PC-3 (cell line): ENCODE data around the gene ATG14. TPM values are rescaled to one million over a fixed set of nuclear protein-coding genes. Genes with fewer than 3 reads are reported as not detected.

Experiments used
- ATAC-seq: fragments of 200-7000 bp; cut with Tn5 transposase; 2 replicates; pipeline ENCODE4 v1.9.1; 2020; ENCODE audit warnings: mild to moderate bottlenecking, moderate library complexity
- BruUV-seq: library from RNA; stranded (reverse); fragments of 400-500 nt; replicated peaks from 2 replicates; lab custom pipeline; 2021; lab: Mats Ljungman, UMichigan
- CTCF ChIA-PET: fragments of 300-600 bp; sonication (Branson Sonifier 250); formaldehyde crosslinking; loops from one replicate; lab custom pipeline; 2022; ENCODE audit warnings: antibody characterized with exemption; lab: Charles Lee
- POLR2A ChIA-PET: fragments of 300-600 bp; sonication (Branson Sonifier 250); formaldehyde crosslinking; loops from one replicate; lab custom pipeline; 2022; ENCODE audit warnings: antibody characterized with exemption; ENCODE audit not compliant: unreplicated experiment; lab: Charles Lee
- DNase-seq: peaks from one replicate; pipeline ENCODE4 v3.0.0-alpha.2; 2015
- H2AFZ ChIP-seq: fragments of 300-600 bp; sonication (generic); 2 replicates; pipeline ENCODE4 v1.6.0; 2016; ENCODE audit warnings: antibody characterized with exemption, low read length
- H3F3A ChIP-seq: fragments of 300-600 bp; sonication (generic); one replicate; pipeline ENCODE4 v1.6.0; 2017; ENCODE audit warnings: antibody characterized with exemption, low read length, control low read depth, mild to moderate bottlenecking; ENCODE audit not compliant: unreplicated experiment
- H3K27ac ChIP-seq: fragments of 300-600 bp; sonication (generic); 2 replicates; pipeline ENCODE4 v1.5.1; 2016; ENCODE audit warnings: mild to moderate bottlenecking, low read length
- H3K27me3 ChIP-seq: fragments of 300-600 bp; sonication (generic); 2 replicates; pipeline ENCODE4 v1.6.1; 2016; ENCODE audit warnings: low read length, mixed read lengths
- H3K36me3 ChIP-seq: fragments of 300-600 bp; sonication (generic); 2 replicates; pipeline ENCODE4 v1.6.1; 2016; ENCODE audit warnings: low read depth, mixed run types, low read length, mixed read lengths
- H3K4me1 ChIP-seq: fragments of 300-600 bp; sonication (generic); 2 replicates; pipeline ENCODE4 v1.5.1; 2016; ENCODE audit warnings: low read length; ENCODE audit not compliant: insufficient read depth
- H3K4me2 ChIP-seq: fragments of 300-600 bp; sonication (generic); 2 replicates; pipeline ENCODE4 v1.6.0; 2016; ENCODE audit warnings: low read length
- H3K4me3 ChIP-seq: fragments of 300-600 bp; sonication (generic); 2 replicates; pipeline ENCODE4 v1.5.1; 2016; ENCODE audit warnings: mild to moderate bottlenecking, low read length, mixed read lengths
- H3K79me2 ChIP-seq: fragments of 300-600 bp; sonication (generic); 2 replicates; pipeline ENCODE4 v1.6.1; 2017; ENCODE audit warnings: low read length, mixed read lengths
- H3K9ac ChIP-seq: fragments of 300-600 bp; sonication (generic); 2 replicates; pipeline ENCODE4 v1.6.0; 2016; ENCODE audit warnings: mild to moderate bottlenecking, low read length
- H3K9me2 ChIP-seq: fragments of 300-600 bp; sonication (generic); replicated peaks from 2 replicates; pipeline ENCODE4 v1.6.1; 2016; ENCODE audit warnings: mixed run types, low read length, mixed read lengths
- H3K9me3 ChIP-seq: fragments of 300-600 bp; sonication (generic); 2 replicates; pipeline ENCODE4 v1.6.1; 2016; ENCODE audit warnings: low read length, mixed read lengths
- H4K20me1 ChIP-seq: fragments of 300-600 bp; sonication (generic); 2 replicates; pipeline ENCODE4 v1.6.1; 2016; ENCODE audit warnings: low read length, mixed read lengths
- CTCF ChIP-seq: fragments of 300-600 bp; sonication (generic); conservative IDR thresholded peaks from 2 replicates; pipeline ENCODE4 v1.5.1; 2017; ENCODE audit warnings: antibody characterized with exemption, low read depth, mild to moderate bottlenecking, low read length
- EZH2 ChIP-seq: fragments of 300-600 bp; sonication (generic); IDR thresholded peaks from one replicate; pipeline ENCODE4 v1.6.1; 2017; ENCODE audit warnings: antibody characterized with exemption, mild to moderate bottlenecking, low read length; ENCODE audit not compliant: unreplicated experiment
- EZH2phosphoT487 ChIP-seq: fragments of 300-600 bp; sonication (generic); IDR thresholded peaks from 2 replicates; pipeline ENCODE4 v1.6.1; 2018; ENCODE audit warnings: mild to moderate bottlenecking, antibody characterized with exemption, low read length, borderline replicate concordance
- intact Hi-C: fragments of 100-400 bp; cut with micrococcal nuclease; formaldehyde crosslinking; loops from 2 replicates; pipeline ENCODE4 v1.9.0; 2023
- total RNA-seq: library from RNA; depleted of rRNA; stranded (reverse); fragments of >200 nt; gene quantifications from 2 replicates; pipeline ENCODE4 v1.2.3, GENCODE V29; 2014

ATG14 gene
- total RNA-seq, 1 experiment from 2014 or later = 20.2 TPM

- ATAC-seq (peak; percentile 83), DNase-seq (peak; percentile 96)
- Histone ChIP-seq H3F3A (no peaks in the 10 kb centered on the region), H2AFZ (no peak overlapping the region), H3K4me2 (peak overlapping the region; percentile 48), H3K36me3 (no peaks in the 10 kb centered on the region), H3K9me3 (no peaks in the 10 kb centered on the region), H3K9me2 (no peaks in the 10 kb centered on the region), H3K27ac (peak overlapping the region; percentile 25), H3K79me2 (no peaks in the 10 kb centered on the region), H3K4me1 (peaks cover 24% of the 10 kb centered on the region), H3K4me3 (peak overlapping the region; percentile 4; the same call in 1 of the 2 replicates), H3K27me3 (no peaks in the 10 kb centered on the region), H4K20me1 (no peaks in the 10 kb centered on the region), H3K9ac (no peak overlapping the region)
- no peak for TF ChIP-seq CTCF
- no peak for TF ChIP-seq EZH2phosphoT487
- no peak for TF ChIP-seq EZH2
- CTCF ChIA-PET = interaction anchor here (0.7 to 2.0 kb wide), 3 partner anchors 18 to 1030 kb away, joined by 5 to 6 read pairs (median 6); no protein-coding TSS in a partner anchor
- no TSS peak for BruUV-seq
- intact Hi-C loops = loop anchor here (5.0 to 10.0 kb wide), 3 partner anchors 347 to 662 kb away; no protein-coding TSS in a partner anchor
- POLR2A ChIA-PET = interaction anchor here (0.7 kb wide), 2 partner anchors 16 to 255 kb away, joined by 5 to 13 read pairs; no protein-coding TSS in a partner anchor
Observed at GRCh38 chr14:55434805-55435174, 23.2 kb upstream of the ATG14 start.

GRCh38 chr14:55433880-55434804, 22.5 kb upstream of the ATG14 start:
- H3F3A ChIP-seq = no peaks in the 10 kb centered on the region
- ATAC-seq (peak; percentile 6; the same call in 1 of the 2 replicates), DNase-seq (no peak)
- H3K4me2 ChIP-seq = peak overlapping the region; percentile 48
- peaks cover 29% of the 10 kb centered on the region for H3K4me1 ChIP-seq
- H2AFZ ChIP-seq = 0 out of 2 replicates have a peak overlapping the region, but pooled peaks have one; percentile 3
- ChIA-PET POLR2A (interaction anchor here (0.7 kb wide), 2 partner anchors 17 to 256 kb away, joined by 5 to 13 read pairs; no protein-coding TSS in a partner anchor), CTCF (interaction anchor here (0.7 to 2.0 kb wide), 2 partner anchors 188 to 1031 kb away, joined by 6 read pairs; no protein-coding TSS in a partner anchor)
- TF ChIP-seq CTCF (no peak), EZH2 (no peak), EZH2phosphoT487 (no peak)
- H3K9me2 ChIP-seq = no peaks in the 10 kb centered on the region
- H3K9me3 ChIP-seq = no peaks in the 10 kb centered on the region
- BruUV-seq = no TSS peak
- intact Hi-C loops = loop anchor here (5.0 to 10.0 kb wide), 3 partner anchors 347 to 662 kb away; no protein-coding TSS in a partner anchor
- no peak overlapping the region for H3K4me3 ChIP-seq
- no peaks in the 10 kb centered on the region for H3K27me3 ChIP-seq
- H4K20me1 ChIP-seq = no peaks in the 10 kb centered on the region
- H3K27ac ChIP-seq = peak overlapping the region; percentile 25
- no peaks in the 10 kb centered on the region for H3K36me3 ChIP-seq
- no peaks in the 10 kb centered on the region for H3K79me2 ChIP-seq
- H3K9ac ChIP-seq = no peak overlapping the region
